ENCODE measurements around the gene ARHGAP26. TPM values are rescaled to one million over a fixed set of nuclear protein-coding genes. Genes with fewer than 3 reads are reported as not detected.

Gene ARHGAP26
- total RNA-seq, 1 donor from 2014 or later: 7.1 TPM

GRCh38 chr5:143129203-143129602, 359.0 kb downstream of the ARHGAP26 start:
- ATAC-seq: no peak

GRCh38 chr5:143129910-143130612, 359.9 kb downstream of the ARHGAP26 start:
- no peak for ATAC-seq

- ATAC-seq: no peak
These were observed 360.6 kb downstream of the ARHGAP26 start for GRCh38 chr5:143130613-143131305.

GRCh38 chr5:143131972-143132371, 361.8 kb downstream of the ARHGAP26 start:
- ATAC-seq: no peak

- ATAC-seq: no peak
These were observed 362.6 kb downstream of the ARHGAP26 start for GRCh38 chr5:143132739-143133138.

GRCh38 chr5:143133721-143134120, 363.5 kb downstream of the ARHGAP26 start:
- ATAC-seq: peak; percentile 8

GRCh38 chr5:143134269-143134668, 364.1 kb downstream of the ARHGAP26 start:
- ATAC-seq: peak; percentile 82

GRCh38 chr5:143134900-143135299, 364.7 kb downstream of the ARHGAP26 start:
- peak; percentile 40 for ATAC-seq

GRCh38 chr5:143135832-143136551, 365.8 kb downstream of the ARHGAP26 start:
- no peak for ATAC-seq

- no peak for ATAC-seq
These were observed 368.7 kb downstream of the ARHGAP26 start for GRCh38 chr5:143138839-143139238.

GRCh38 chr5:143139585-143139984, 369.4 kb downstream of the ARHGAP26 start:
- no peak for ATAC-seq

- peak; percentile 90 for ATAC-seq
These were observed 370.5 kb downstream of the ARHGAP26 start for GRCh38 chr5:143140492-143141203.

- no peak for ATAC-seq
These were observed 371.5 kb downstream of the ARHGAP26 start for GRCh38 chr5:143141652-143142051.

- peak; percentile 77 for ATAC-seq
These were observed 372.6 kb downstream of the ARHGAP26 start for GRCh38 chr5:143142596-143143435.

- ATAC-seq: no peak
These were observed 373.8 kb downstream of the ARHGAP26 start for GRCh38 chr5:143143973-143144372.

- no peak for ATAC-seq
These were observed 375.3 kb downstream of the ARHGAP26 start for GRCh38 chr5:143145243-143146160.

GRCh38 chr5:143146161-143146560, 376.0 kb downstream of the ARHGAP26 start:
- ATAC-seq: no peak

- no peak for ATAC-seq
These were observed 377.2 kb downstream of the ARHGAP26 start for GRCh38 chr5:143147383-143147782.

- no peak for ATAC-seq
These were observed 377.7 kb downstream of the ARHGAP26 start for GRCh38 chr5:143147902-143148301.

GRCh38 chr5:143148771-143149170, 378.6 kb downstream of the ARHGAP26 start:
- no peak for ATAC-seq

GRCh38 chr5:143149759-143150158, 379.6 kb downstream of the ARHGAP26 start:
- no peak for ATAC-seq

Data from esophagus mucosa (tissue), 1 donor.